GM23338 (cell line): Measurements from ENCODE around the gene C1orf74. TPM values are rescaled to one million over a fixed set of nuclear protein-coding genes. Genes with fewer than 3 reads are reported as not detected.

Experiments
- ATAC-seq: fragments of 200-7000 bp; cut with Tn5 transposase; 3 replicates; pipeline ENCODE4 v1.9.1; 2020
- DNase-seq: peaks from one replicate; pipeline ENCODE4 v3.0.0-alpha.2; 2015; ENCODE audit warnings: low spot score
- H2AFZ ChIP-seq: fragments of 200-600 bp; sonication (generic); 2 replicates; pipeline ENCODE4 v1.8.0; 2016; ENCODE audit warnings: antibody characterized with exemption, mild to moderate bottlenecking, moderate library complexity
- H3F3A ChIP-seq: fragments of 200-600 bp; sonication (generic); replicated peaks from 2 replicates; pipeline ENCODE4 v1.8.0; 2017; ENCODE audit warnings: antibody characterized with exemption, mixed run types, low read depth
- H3K27ac ChIP-seq: fragments of 200-600 bp; sonication (generic); 2 replicates; pipeline ENCODE4 v1.6.1; 2016; ENCODE audit warnings: low read depth
- H3K27me3 ChIP-seq: fragments of 200-600 bp; sonication (generic); 2 replicates; pipeline ENCODE4 v1.8.0; 2016; ENCODE audit warnings: mild to moderate bottlenecking, mixed run types, moderate library complexity; ENCODE audit not compliant: insufficient read depth
- H3K36me3 ChIP-seq: fragments of 200-600 bp; sonication (generic); 2 replicates; pipeline ENCODE4 v1.8.0; 2016; ENCODE audit warnings: mild to moderate bottlenecking; ENCODE audit not compliant: insufficient read depth
- H3K4me1 ChIP-seq: fragments of 200-600 bp; sonication (generic); 2 replicates; pipeline ENCODE4 v1.8.0; 2016; ENCODE audit warnings: mild to moderate bottlenecking, moderate library complexity; ENCODE audit not compliant: insufficient read depth
- H3K4me2 ChIP-seq: fragments of 200-600 bp; sonication (generic); 2 replicates; pipeline ENCODE4 v1.7.1; 2017; ENCODE audit warnings: mixed run types
- H3K4me3 ChIP-seq: fragments of 200-600 bp; sonication (generic); 2 replicates; pipeline ENCODE4 v1.6.1; 2016; ENCODE audit warnings: mixed run types
- H3K79me2 ChIP-seq: fragments of 200-600 bp; sonication (generic); replicated peaks from 2 replicates; pipeline ENCODE4 v1.8.0; 2017; ENCODE audit warnings: mild to moderate bottlenecking; ENCODE audit not compliant: insufficient read depth
- H3K9me2 ChIP-seq: fragments of 200-600 bp; sonication (generic); 2 replicates; pipeline ENCODE4 v1.8.0; 2017; ENCODE audit not compliant: insufficient read depth
- H4K20me1 ChIP-seq: fragments of 200-600 bp; sonication (generic); replicated peaks from 2 replicates; pipeline ENCODE4 v1.8.0; 2017; ENCODE audit warnings: mild to moderate bottlenecking; ENCODE audit not compliant: insufficient read depth
- H3K27ac Mint-ChIP-seq: 2 replicates; pipeline ENCODE4 v1.8.0; 2020; ENCODE audit warnings: inconsistent platforms, mild to moderate bottlenecking, moderate library complexity, mixed read lengths
- H3K27me3 Mint-ChIP-seq: 3 replicates; pipeline ENCODE4 v1.8.0; 2022; ENCODE audit warnings: low read depth, mild to moderate bottlenecking, moderate library complexity, mixed read lengths, inconsistent platforms; ENCODE audit not compliant: insufficient read depth, poor library complexity
- H3K36me3 Mint-ChIP-seq: 3 replicates; pipeline ENCODE4 v1.8.0; 2021; ENCODE audit warnings: low read depth, mild to moderate bottlenecking, inconsistent platforms, moderate library complexity, mixed read lengths
- H3K4me1 Mint-ChIP-seq: 3 replicates; pipeline ENCODE4 v1.8.0; 2020; ENCODE audit warnings: mild to moderate bottlenecking, inconsistent platforms, mixed read lengths
- H3K4me3 Mint-ChIP-seq: 3 replicates; pipeline ENCODE4 v1.8.0; 2021; ENCODE audit warnings: moderate library complexity, mild to moderate bottlenecking, inconsistent platforms, mixed read lengths
- H3K9me3 Mint-ChIP-seq: 3 replicates; pipeline ENCODE4 v1.8.0; 2020; ENCODE audit warnings: moderate library complexity, mild to moderate bottlenecking, inconsistent platforms, mixed read lengths
- CTCF ChIP-seq, 2 experiments: fragments of 200-600 bp in 1 of 2; sonication (generic) in 1 of 2; conservative IDR thresholded peaks; 2 replicates each; pipeline versions ENCODE4 v1.5.1 to v1.6.1; 2016 to 2017; ENCODE audit warnings: antibody characterized with exemption in 2 of 2, low read depth in 2 of 2, mild to moderate bottlenecking in 2 of 2, moderate library complexity in 1 of 2
- ETS1 ChIP-seq: IDR thresholded peaks from 2 replicates; pipeline ENCODE4 v1.6.1; 2016; ENCODE audit warnings: antibody characterized with exemption
- POLR2AphosphoS5 ChIP-seq: IDR thresholded peaks from 2 replicates; pipeline ENCODE4 v1.6.1; 2016; ENCODE audit warnings: antibody characterized with exemption, low read depth
- STAT1 ChIP-seq: IDR thresholded peaks from one replicate; pipeline ENCODE4 v1.6.1; 2016; ENCODE audit warnings: antibody characterized with exemption; ENCODE audit not compliant: unreplicated experiment
- ZNF331 ChIP-seq: fragments of 250-450 bp; sonication (Bioruptor Pico); IDR thresholded peaks from 2 replicates; pipeline ENCODE4 v1.5.0; 2020; ENCODE audit warnings: low read depth, mild to moderate bottlenecking, moderate library complexity
- ZNF462 ChIP-seq: fragments of 250-450 bp; sonication (Bioruptor Pico); IDR thresholded peaks from 2 replicates; pipeline ENCODE4 v1.5.0; 2020; ENCODE audit warnings: mild to moderate bottlenecking, moderate library complexity
- polyA plus RNA-seq: library from polyadenylated mRNA; unstranded; fragments of >200 nt; fragmentation: Nextera tagmentation; extraction: Ambion mirVana; gene quantifications from 2 replicates; pipeline ENCODE4 v1.2.1, GENCODE V29; 2016
- total RNA-seq: library from RNA; depleted of rRNA; stranded (reverse); fragments of >200 nt; shearing (Covaris generic); gene quantifications from 2 replicates; pipeline ENCODE4 v1.2.3, GENCODE V29; 2014

The C1orf74 gene
- total and polyA plus RNA-seq, 2 experiments from 2014 or later = 2.8 to 3.9 TPM

GRCh38 chr1:209743145-209743482 is 41.2 kb downstream of the C1orf74 start (continued):
- TF ChIP-seq ZNF331 (CRISPR knock-in tag) (no peak), POLR2AphosphoS5 (no peak), ETS1 (no peak)

GRCh38 chr1:209742409-209743144 is 41.8 kb downstream of the C1orf74 start:
- H4K20me1 ChIP-seq = no peaks in the 10 kb centered on the region
- Mint-ChIP-seq H3K4me1 (no peaks in the 10 kb centered on the region; the same call in 2 of the 3 replicates), H3K4me3 (no peak overlapping the region), H3K27ac (no peak overlapping the region), H3K9me3 (no peaks in the 10 kb centered on the region), H3K36me3 (no peaks in the 10 kb centered on the region), H3K27me3 (no peaks in the 10 kb centered on the region)
- no peak overlapping the region for H3K4me2 ChIP-seq
- no peaks in the 10 kb centered on the region for H3K36me3 ChIP-seq
- no peaks in the 10 kb centered on the region for H3F3A ChIP-seq
- H3K9me2 ChIP-seq = no peaks in the 10 kb centered on the region
- peaks cover 4% of the 10 kb centered on the region; the same call in 1 of the 2 replicates for H3K4me1 ChIP-seq
- H3K27ac ChIP-seq = no peak overlapping the region
- no peaks in the 10 kb centered on the region for H3K79me2 ChIP-seq
- H3K4me3 ChIP-seq = no peak overlapping the region
- ATAC-seq (no peak), DNase-seq (no peak)
- TF ChIP-seq ZNF462 (CRISPR knock-in tag) (no peak), CTCF (conservative IDR thresholded peaks at IDR 0.05; ENCODE audit: low read depth in 2 of 2) (no peak), STAT1 (no peak)
- H2AFZ ChIP-seq = no peak overlapping the region
- H3K27me3 ChIP-seq = peaks cover 10% of the 10 kb centered on the region
